Endothelial cell of umbilical vein (primary cell): ENCODE data around the gene DDX31. TPM values are rescaled to one million over a fixed set of nuclear protein-coding genes. Genes with fewer than 3 reads are reported as not detected.

Source experiments
- BruUV-seq: library from RNA; stranded (reverse); fragments of 400-500 nt; replicated peaks from 2 replicates; lab custom pipeline; 2021; lab: Mats Ljungman, UMichigan
- CTCF ChIA-PET: fragments of 300-600, 350-600 bp; sonication (Branson Sonifier 250); formaldehyde crosslinking; loops from one replicate; lab custom pipeline; 2021; ENCODE audit warnings: antibody characterized with exemption, inconsistent platforms; lab: Charles Lee
- POLR2A ChIA-PET: fragments of 300-600, 350-600 bp; sonication (Branson Sonifier 250); formaldehyde crosslinking; loops from one replicate; lab custom pipeline; 2021; ENCODE audit warnings: antibody characterized with exemption, inconsistent platforms; lab: Charles Lee
- DNase-seq: peaks from one replicate; pipeline ENCODE4 v3.0.0-alpha.2; 2011; ENCODE audit warnings: low read depth, low spot score
- FAIRE-seq: peaks from 2 replicates; lab custom pipeline; 2011; peaks lifted over from hg19 to GRCh38; lab: Jason Lieb, UNC
- H2AFZ ChIP-seq: 2 replicates; pipeline ENCODE4 v1.6.0; 2012; ENCODE audit warnings: low read depth, low read length, control low read depth, inconsistent platforms
- H3K27ac ChIP-seq: 2 replicates; pipeline ENCODE4 v1.5.1; 2011; ENCODE audit warnings: low read depth, mild to moderate bottlenecking, control low read depth, low read length, moderate library complexity; ENCODE audit not compliant: insufficient read depth
- H3K27me3 ChIP-seq, 2 experiments: 2 replicates each; pipeline versions ENCODE4 v1.6.0 to v1.6.1; 2011; ENCODE audit warnings: low read length in 2 of 2, mixed read lengths in 1 of 2; ENCODE audit not compliant: control insufficient read depth in 2 of 2, insufficient read depth in 2 of 2
- H3K36me3 ChIP-seq, 2 experiments: 2 replicates in 1 of 2; 3 replicates in 1 of 2; pipeline ENCODE4 v1.5.1; 2011; ENCODE audit warnings: low read length in 2 of 2, mild to moderate bottlenecking in 1 of 2, moderate library complexity in 1 of 2; ENCODE audit not compliant: control insufficient read depth in 2 of 2, insufficient read depth in 2 of 2; ENCODE audit errors: extremely low read depth in 1 of 2
- H3K4me1 ChIP-seq: 3 replicates; pipeline ENCODE4 v1.5.1; 2011; ENCODE audit warnings: mild to moderate bottlenecking, low read length; ENCODE audit not compliant: control insufficient read depth, insufficient read depth; ENCODE audit errors: extremely low read depth
- H3K4me2 ChIP-seq: 2 replicates; pipeline ENCODE4 v1.6.1; 2011; ENCODE audit warnings: low read length, control low read depth, mixed read lengths; ENCODE audit not compliant: insufficient read depth
- H3K4me3 ChIP-seq, 3 experiments: fragments of 200-600 bp in 1 of 3; sonication (generic), shearing (Covaris generic) in 1 of 3; replicated peaks in 1 of 3; 2 replicates each; pipeline ENCODE4 v1.5.1; 2011 to 2016; ENCODE audit warnings: control low read depth in 3 of 3, low read length in 3 of 3, mild to moderate bottlenecking in 2 of 3, inconsistent platforms in 1 of 3, low read depth in 1 of 3, moderate library complexity in 1 of 3; ENCODE audit not compliant: insufficient read depth in 1 of 3
- H3K79me2 ChIP-seq: 2 replicates; pipeline ENCODE4 v1.6.0; 2012; ENCODE audit warnings: low read length, inconsistent platforms; ENCODE audit not compliant: control insufficient read depth, insufficient read depth
- H3K9ac ChIP-seq: replicated peaks from 2 replicates; pipeline ENCODE3; 2011; ENCODE audit warnings: low read length, control low read depth; ENCODE audit not compliant: insufficient read depth; ENCODE audit errors: extremely low read depth
- H3K9me1 ChIP-seq: replicated peaks from 3 replicates; pipeline ENCODE4 v1.6.0; 2011; ENCODE audit warnings: mild to moderate bottlenecking, low read length; ENCODE audit not compliant: control insufficient read depth, insufficient read depth; ENCODE audit errors: extremely low read depth
- H3K9me3 ChIP-seq: replicated peaks from 2 replicates; pipeline ENCODE4 v1.5.1; 2012; ENCODE audit warnings: low read length, inconsistent platforms; ENCODE audit not compliant: control insufficient read depth, insufficient read depth
- H4K20me1 ChIP-seq: replicated peaks from 2 replicates; pipeline ENCODE3; 2011; ENCODE audit warnings: mild to moderate bottlenecking, low read length; ENCODE audit not compliant: control insufficient read depth, insufficient read depth; ENCODE audit errors: extremely low read depth
- CTCF ChIP-seq, 2 donors: IDR thresholded peaks; 1 replicate in 1 of 2; 2 replicates in 1 of 2; pipeline ENCODE4 v1.5.1; 2011; ENCODE audit warnings: low read length in 2 of 2, mild to moderate bottlenecking in 2 of 2, moderate library complexity in 2 of 2, control low read depth in 1 of 2, inconsistent platforms in 1 of 2, low read depth in 1 of 2; ENCODE audit not compliant: insufficient read depth in 1 of 2; ENCODE audit errors: extremely low read depth in 1 of 2
- FOS ChIP-seq: IDR thresholded peaks from 2 replicates; pipeline ENCODE4 v1.6.1; 2011; ENCODE audit warnings: mild to moderate bottlenecking, low read length, moderate library complexity, borderline replicate concordance; ENCODE audit not compliant: insufficient read depth
- POLR2A ChIP-seq: IDR thresholded peaks from 2 replicates; pipeline ENCODE4 v1.6.1; 2012; ENCODE audit warnings: low read depth, mild to moderate bottlenecking, control low read depth, low read length
- dilution Hi-C: fragments of 300-500 bp; cut with MboI; formaldehyde crosslinking; loops from one replicate; pipeline ENCODE4 v1.15.0; 2019; ENCODE audit warnings: low sequenced_read_pairs; ENCODE audit not compliant: extremely low pct_ligation_motif_present
- intact Hi-C: fragments of 100-400 bp; cut with micrococcal nuclease; formaldehyde crosslinking; loops from one replicate; pipeline ENCODE4 v1.10.0; 2022
- polyA plus RNA-seq, 4 experiments: library from polyadenylated mRNA; depleted of rRNA in 3 of 4; stranded (reverse) in 3 of 4; unstranded in 1 of 4; fragments of >200 nt; gene quantifications; 2 replicates each; pipeline versions ENCODE4 v1.2.1 to v1.2.3, GENCODE V29; 2011 to 2012; ENCODE audit warnings: missing spikeins in 1 of 4
- total RNA-seq: library from RNA; stranded (reverse); gene quantifications from 2 replicates; pipeline ENCODE4 v1.2.3, GENCODE V29; 2021

The DDX31 gene
- total and polyA plus RNA-seq, 2 donors (not counting 3 experiments of a cell fraction or from before 2014, with no cell fraction given): 8.0 to 16.3 TPM

- peak; percentile 38 for DNase-seq
- intact Hi-C loops: loop anchor here (5.0 to 10.0 kb wide), 3 partner anchors 101 to 271 kb away; partner anchors contain the start of genes CFAP77 and TSC1
These were observed 3.6 kb upstream of the DDX31 start for GRCh38 chr9:132673355-132673754.

More at GRCh38 chr9:132673355-132673754, 3.6 kb upstream of the DDX31 start:
- no peak for FAIRE-seq
- Histone ChIP-seq H3K4me1 (peaks cover 21% of the 10 kb centered on the region), H3K27ac (no peak overlapping the region), H3K9ac (no peak overlapping the region), H3K27me3 (no peaks in the 10 kb centered on the region), H3K79me2 (peaks cover 83% of the 10 kb centered on the region), H3K9me1 (no peaks in the 10 kb centered on the region), H3K4me3 (no peak overlapping the region), H3K9me3 (no peaks in the 10 kb centered on the region), H4K20me1 (no peaks in the 10 kb centered on the region), H3K36me3 (peaks cover 0 to 4% of the 10 kb centered on the region in 2 experiments), H2AFZ (no peak overlapping the region), H3K4me2 (peak overlapping the region; percentile 13)
- ChIA-PET POLR2A (no interaction called here), CTCF (interaction anchor here (0.7 to 1.4 kb wide), 3 partner anchors 10 to 94 kb away, joined by 3 read pairs; no protein-coding TSS in a partner anchor)
- no TSS peak for BruUV-seq
- TF ChIP-seq FOS: peak; percentile 6
- peak in 1 of 2 donors; percentile 17 for TF ChIP-seq CTCF (IDR thresholded peaks at IDR 0.05; ENCODE audit: extremely low read depth in 1 of 2, insufficient read depth in 1 of 2, low read depth in 1 of 2, low read length in 2 of 2)
- no peak for TF ChIP-seq POLR2A
- dilution Hi-C loops: no loop called here
